HuH-7 (cell line): ENCODE results near the gene RHO.
"Not testable (repeated sequence)": the region's sequence is repeated elsewhere in the genome, so short reads cannot be mapped to it uniquely, and the experiment has no call there.

Source experiments
- DNase-seq: peaks from one replicate; pipeline ENCODE4 v3.0.0; 2011; ENCODE audit warnings: low spot score

Gene RHO

DNA sequence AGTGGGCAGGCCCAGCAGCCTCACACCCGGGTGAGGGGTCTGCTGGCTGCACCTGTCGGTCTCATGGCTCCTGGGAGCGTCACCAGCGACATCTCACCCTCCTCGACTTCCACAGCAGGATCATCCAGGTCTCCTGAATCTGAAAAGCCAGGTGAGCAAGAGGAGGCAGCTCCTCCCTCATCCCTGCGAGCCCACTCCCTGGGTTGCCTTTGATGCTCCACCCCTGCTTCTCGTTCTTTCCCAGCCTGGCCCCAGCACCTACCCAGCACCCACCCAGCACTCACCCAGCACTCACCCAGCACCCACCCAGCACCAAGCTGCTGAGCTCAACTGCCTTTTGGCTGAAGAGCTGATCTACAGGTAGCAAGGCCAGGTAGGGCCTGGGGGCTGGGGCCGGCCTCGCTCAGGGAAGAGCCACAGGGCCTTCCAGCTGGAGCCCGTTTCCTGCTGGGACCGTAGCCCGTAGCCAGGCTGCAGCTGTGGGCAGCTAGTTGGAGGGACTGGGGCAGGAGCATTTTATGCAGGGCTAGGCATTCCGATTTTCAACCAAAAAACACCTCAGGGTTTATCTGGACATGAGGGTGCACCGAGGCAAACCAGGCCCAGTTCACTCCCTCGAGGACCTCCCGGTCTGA is 14.8 kb downstream of the RHO start, which contains the start of gene H1-8:
Gene H1-8 (plus strand): TSS at position 20 of the 635 bp plus-strand sequence. CDS start 44 bp downstream, at position 64.
- DNase-seq = no peak

DNA sequence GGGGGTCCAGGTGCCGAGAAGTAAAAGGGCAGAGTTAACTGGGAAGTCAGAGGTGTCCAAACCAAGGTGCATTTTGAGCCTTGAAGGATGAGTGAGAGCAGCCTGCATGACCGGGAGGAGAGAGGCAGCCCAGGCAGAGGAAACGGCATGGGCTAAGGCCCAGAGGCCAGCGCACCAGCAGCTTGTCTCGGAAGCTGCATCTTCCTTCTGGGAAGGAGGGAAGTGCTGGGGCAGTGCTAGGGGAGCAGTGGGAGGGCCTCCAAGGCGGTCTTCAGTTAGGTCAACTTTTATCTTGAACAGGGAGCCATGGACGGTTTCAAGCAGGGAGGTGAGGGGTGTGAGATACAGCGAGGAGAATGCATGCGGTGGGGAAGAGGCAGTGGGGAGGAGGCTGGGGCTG is 15.6 kb downstream of the RHO start:
- no peak for DNase-seq

DNA sequence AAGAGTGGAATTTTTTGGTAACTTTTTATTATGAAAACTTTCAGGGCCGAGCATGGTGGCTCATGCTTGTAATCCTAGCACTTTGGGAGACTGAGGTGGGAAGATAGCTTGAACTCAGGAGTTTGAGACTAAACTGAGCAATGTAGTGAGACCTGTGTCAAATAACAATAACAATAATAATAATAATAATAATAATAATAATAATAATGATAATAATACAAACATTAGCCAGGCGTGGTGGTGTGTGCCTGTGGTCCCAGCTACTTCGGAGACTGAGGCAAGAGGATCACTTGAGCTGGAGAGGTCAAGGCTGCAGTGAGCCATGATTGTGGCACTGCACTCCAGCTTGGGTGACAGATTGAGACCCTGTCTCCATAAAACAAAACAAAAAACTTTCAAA is 17.5 kb downstream of the RHO start:
- DNase-seq = not testable (repeated sequence)

DNA sequence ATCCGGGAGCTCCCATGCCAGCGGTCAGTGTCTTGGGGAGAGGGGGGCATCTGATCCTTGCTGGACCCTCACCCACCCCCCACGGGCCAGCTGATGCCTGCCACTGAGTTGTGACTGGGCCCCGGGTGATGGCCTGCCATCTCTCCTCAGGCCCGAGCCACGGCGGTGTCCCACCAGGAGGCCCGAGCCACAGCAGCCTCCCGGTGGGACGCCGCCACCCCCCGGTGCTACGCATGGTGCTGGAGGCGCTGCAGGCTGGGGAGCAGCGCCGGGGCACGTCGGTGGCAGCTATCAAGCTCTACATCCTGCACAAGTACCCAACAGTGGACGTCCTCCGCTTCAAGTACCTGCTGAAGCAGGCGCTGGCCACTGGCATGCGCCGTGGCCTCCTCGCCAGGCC is 18.8 kb downstream of the RHO start:
- no peak for DNase-seq

DNA sequence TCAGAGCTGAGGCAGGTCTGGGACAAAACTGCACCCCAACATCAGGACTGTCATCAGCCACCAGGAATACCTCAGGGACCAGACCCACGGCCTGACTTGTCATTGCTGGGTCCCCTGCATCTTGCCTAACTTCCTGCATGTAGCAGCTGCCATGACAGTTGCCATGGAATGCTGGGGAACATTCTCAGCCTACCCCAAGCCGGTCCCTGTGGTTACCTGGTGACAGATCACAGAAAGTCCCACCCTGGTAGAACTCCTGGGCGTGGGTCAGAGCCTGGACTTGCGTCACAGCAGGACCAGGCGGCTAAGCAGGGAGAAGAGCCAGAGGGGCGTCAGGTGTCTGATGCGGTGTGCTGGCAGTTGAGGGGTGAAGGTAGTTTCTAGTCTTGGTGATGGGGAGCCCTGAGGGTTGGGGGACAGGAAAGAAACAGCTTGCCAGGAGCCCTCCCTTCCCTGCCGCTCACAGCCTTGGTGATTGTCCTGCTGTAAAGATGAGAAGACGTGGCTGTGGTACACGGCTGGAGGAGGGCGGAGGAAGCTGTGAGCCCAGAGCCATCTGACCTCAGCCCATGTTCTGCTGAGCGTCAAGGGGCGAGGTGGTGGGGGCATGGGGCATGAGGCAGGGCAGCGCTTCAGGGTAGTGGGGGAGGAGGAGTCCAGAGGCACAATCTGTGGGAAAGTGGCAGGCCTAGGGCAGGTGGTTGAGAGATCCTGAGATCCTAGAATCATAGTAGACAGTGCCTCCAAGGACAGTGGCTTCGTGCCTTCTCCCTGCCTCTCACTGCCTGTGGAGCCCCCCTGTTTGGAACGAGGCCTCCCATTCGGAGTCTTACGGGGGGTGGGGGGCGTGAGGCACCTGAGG is 19.9 kb downstream of the RHO start:
- no peak for DNase-seq

DNA sequence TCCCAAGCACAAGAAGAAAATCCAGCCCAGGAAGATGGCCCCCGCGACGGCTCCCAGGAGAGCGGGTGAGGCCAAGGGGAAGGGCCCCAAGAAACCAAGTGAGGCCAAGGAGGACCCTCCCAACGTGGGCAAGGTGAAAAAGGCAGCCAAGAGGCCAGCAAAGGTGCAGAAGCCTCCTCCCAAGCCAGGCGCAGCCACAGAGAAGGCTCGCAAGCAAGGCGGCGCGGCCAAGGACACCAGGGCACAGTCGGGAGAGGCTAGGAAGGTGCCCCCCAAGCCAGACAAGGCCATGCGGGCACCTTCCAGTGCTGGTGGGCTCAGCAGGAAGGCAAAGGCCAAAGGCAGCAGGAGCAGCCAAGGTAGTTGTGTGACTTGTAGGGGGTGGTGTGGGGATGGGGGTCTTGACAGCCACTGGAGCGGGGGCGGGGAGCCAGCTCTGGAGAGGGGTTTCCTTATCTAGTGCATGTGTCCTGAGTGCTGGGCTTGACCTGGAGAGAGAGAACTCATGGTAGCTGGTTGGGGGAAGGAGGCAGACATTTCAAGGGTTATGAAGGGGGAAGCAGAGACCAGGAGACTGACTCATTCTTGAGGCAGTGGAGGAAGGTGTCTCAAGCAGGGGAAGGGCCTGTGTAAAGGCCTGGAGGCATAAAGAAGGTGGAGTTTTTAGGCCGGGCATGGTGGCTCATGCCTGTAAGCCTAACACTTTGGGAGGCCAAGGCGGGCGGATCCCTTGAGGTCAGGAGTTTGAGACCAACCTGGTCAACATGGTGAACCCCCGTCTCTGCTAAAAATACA is 20.8 kb downstream of the RHO start:
- no peak for DNase-seq

DNA sequence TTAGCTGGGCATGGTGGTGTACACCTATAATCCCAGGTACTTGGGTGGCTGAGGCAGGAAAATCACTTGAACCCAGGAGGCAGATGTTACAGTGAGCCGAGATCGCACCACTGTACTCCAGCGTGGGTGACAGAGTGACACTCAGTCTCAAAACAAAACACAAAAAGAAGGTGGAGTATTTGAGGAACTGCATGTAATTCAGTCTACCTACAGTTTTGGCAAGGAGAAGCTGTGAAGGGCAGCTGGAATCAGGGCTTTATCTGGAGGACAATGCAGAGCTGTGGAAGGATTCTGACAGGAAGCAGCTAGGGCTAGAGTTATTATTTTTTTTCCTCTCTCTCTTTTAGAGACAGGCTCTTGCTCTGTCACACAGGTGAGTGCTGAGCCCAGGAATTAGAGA is 21.4 kb downstream of the RHO start:
- DNase-seq = no peak

DNA sequence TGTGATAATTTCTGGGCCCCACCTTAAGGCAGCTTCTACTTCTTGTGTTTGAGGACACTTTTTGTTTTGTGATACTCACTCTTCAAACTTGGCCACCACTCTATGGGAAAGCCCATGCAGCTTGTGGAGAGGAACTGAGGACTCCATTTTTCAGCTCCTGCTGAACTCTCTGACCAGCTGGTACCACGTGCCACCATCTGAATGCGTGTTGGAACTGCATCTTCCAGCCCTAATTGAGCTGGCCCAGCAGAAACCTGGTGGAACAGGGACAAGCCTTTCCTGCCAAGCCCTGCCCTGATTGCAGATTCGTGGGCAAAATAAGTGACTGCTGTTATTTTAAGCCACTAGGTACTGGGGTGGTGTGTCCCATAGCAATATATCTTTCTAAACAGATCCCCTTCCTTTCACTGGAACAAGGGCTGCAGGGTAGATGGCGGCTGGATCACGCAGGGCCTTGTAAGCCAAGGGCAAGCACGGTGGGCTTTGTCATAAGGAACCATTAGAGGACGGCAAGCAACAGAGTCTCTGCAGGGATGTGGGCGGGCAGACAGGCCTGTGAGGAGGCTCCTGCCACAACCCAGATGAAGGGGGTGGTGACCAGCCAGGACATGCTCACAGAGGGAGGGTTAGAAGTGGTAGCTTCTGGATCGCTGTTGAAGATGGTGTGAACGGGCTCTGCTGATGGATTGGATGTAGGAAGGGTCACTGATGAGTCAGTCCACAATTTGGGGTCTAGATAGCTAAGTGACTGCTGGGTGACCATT is 24.0 kb downstream of the RHO start:
- no peak for DNase-seq

DNA sequence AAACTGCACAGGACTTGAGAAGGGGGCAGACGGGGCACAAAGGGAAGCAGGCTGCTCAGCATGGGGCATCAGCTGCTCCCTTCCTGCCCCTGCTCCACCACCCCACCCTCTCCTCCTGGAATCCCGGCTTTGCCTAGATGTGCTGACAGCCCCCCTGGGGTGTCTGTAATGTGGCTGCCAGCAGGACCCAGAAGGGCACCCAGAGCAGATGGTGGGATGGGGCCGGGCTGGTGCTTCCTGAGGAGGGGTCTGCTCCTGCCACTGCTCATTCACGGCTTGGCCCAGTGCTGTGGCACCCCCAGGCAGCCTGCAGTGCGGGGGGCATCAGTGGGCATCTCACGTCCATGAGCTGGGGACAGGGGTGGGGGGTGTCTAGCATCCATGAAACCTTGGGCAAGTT is 24.7 kb downstream of the RHO start:
- no peak for DNase-seq

DNA sequence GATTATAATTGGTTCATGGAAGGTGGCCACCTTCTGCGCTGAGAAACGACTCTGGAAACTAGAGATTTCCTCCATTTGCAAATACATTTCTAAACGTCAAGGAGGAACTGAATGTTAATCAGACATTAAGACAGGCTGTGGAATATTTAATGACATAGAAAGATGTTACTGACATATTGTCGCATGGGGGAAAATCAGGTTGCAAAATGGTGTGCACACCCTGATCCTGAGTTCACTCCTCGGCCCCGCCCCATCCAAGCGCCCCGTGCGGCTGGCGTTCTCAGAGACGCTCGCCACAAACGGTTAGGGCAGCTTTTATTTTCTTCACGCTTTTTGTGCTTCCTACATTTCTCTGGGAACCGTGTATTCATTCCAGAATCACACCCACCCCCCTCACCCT is 25.3 kb downstream of the RHO start:
- DNase-seq = no peak

DNA sequence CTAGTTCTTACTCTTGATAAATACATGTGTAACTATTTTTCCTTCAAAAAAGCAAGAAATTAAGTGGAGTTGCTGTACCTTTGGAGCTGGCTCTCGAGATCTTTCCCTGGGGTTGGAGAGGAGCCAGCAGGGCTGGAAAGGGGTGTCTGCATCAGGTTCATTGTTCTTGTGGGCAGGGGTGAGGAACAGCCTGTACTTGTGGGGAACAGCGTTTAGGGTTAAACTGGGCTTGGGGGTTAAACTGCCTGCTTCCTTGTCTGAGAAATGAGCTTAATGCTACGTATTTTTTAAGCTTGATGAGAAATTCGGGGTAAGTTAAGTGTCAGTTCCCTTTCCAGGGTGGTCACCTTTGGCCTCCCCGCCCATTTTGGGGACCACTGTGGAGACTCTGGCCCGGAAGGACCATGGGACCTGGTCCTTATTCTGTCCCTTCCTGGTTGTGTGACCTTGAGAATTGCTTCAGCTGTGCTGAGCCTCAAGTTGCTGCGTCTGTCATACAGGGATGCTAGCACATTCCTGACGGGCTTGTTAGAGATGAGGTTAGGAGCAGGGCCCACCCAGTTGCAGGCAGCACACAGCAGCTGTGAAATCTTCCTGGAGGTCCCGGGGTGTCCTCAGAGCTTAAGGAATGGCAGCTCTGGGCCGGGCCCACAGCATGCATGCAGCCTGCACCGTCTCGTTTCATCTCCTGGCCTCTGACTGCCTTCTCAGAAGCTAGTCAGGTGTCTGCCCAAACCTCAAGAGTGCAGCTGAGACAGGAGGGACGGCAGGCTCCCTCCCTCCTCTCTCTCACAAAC is 26.1 kb downstream of the RHO start:
- no peak for DNase-seq

DNA sequence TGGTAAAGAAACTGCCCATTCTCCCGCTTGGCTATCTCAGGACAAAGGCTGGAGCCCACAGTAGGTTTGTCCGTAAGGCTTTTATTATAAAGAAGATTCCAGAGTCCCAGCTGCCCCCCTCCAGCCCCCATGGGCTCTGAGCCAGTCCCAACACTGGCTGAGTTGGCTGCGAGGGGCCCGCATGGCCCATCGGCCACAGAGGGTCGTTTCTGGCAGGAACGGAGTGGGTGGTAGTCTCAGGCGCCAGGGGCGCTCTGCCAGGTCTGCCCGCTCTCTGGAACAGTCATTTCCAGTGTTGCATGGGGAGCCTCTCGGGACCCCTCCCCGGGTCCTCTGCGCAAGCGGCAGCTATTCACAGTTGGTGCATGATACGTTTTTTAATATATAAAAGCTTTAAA is 26.7 kb downstream of the RHO start:
- no peak for DNase-seq

DNA sequence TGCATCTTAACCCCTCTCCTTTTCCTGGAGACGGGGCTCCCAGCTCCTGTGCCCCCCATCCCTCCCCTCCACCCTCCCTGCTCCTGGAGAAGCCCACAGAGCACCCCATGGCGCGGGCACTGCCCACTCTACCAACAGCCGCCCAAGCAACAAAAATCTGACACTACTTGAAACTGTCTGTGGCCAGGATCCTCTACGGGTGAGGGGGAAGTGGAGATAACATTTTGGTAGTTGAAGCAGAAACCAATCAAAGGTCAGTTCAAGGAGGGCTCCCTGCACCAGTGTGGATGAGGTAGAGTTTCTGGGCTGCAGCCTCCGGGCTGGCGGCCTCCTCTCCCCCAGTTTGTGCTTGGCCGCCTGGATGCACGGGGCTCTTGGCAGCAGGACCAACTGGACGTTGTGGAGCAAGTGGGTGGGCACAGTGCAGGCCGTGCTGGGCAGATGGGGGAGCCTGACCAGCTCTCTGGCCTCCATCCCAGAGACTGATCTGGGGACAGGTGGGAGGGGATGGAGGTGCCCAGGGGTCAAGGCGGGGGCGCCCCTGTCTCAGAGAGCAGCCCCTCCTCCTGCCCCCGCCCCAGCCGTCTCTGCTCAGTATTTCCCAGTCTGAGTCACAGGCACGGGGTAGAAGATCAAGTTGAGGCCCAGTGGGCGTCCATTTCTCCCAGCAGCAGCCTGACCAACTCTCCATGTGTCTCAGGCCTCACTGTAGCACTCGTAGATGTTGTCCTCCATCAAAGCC is 27.3 kb downstream of the RHO start:
- DNase-seq = no peak

DNA sequence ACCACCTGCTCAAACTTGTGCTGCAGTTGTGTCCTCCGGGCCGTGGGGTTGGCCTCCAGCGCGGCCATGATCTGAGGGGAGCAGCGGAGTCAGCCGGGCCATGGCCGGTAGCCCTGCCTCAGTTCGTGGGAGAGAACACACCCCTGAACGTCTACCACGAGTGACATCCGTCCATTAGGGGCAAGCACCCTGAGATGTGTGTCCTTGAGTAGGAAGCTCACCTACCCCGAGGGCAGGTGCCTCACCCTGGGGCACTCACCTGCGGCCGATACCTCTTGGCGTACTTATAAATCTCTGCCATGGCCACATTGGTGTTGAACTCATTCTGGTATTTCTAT is 27.9 kb downstream of the RHO start:
- no peak for DNase-seq

DNA sequence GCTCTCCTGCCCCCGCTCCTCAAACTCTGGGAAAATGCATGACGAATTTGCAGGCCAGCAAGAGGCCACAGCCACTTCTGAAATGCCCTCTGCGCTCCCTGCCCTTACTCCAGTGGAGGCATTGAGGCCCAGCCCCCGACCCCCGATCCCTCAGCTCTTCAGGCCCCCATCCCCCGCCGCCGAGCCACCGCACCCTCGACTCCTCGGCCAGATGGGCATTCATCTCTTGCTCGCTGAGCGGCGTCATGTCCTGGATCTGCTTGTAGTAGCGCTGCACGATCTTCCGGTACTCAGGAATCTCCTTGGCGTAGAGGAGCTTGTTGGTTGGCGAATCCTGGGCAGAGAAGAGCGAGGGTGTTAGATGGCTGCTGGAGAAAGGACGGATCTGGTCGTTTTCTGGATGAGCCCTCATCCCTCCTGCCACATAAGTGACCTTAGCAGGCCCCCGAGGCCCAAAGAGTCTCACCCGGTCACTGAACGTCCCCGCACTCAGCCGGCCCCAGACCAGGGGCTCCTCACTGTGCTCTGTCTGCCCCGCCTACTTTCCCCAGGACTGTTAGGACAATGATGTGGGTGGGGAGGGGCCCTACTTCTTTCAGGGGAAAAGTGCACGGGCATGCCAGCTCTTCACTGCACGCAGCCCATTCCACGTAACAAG is 28.6 kb downstream of the RHO start:
- no peak for DNase-seq

DNA sequence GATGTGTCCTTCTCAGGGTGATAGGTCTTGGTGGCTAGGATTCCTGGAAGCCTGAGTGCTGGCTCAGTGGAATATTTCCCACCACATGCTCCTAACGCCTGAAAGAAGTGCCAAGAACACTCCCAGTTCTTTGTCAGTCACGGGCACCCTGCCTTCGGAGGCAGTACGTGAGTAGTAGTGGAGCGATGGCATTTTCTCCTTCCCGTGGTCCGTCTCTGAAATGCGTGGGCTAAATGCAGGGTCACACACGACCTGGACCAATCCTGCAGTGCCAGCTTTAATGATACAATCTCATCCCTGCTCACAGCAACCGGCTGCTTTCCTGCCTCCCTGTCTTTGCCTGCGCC is 29.1 kb downstream of the RHO start:
- no peak for DNase-seq

DNA sequence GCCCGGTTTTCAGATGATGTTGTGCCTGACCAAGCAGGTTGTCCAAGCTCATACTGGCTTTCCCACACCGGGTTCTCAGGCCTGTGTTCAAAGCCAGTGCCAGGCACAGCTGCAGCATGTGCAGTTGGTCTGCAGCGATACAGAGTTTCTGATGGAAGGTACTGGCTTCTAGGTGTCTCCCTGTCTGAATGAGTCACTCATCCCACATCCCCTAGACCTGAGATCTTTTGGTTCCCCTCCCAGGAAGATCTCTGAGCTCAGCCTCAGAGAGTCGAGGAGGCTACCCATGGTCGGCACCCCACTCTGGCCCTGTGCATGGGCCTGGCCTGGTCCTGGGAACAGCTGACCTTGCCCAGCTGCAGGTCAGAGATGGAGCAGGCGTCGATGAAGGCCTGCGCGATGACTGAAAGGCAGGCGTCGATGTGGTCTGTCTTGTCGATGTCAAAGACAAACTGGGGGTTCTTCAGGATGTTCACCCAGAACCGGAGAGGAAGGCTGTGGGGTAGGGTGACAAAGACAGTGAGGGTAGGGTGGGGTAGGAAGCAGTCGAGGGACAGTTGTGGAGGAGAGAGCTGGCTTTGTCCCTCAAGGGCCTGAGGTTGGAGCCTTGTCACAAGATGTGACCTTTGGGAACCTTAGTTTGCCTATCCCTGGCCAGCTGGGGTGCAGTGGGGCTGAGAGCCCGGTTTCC is 29.8 kb downstream of the RHO start:
- no peak for DNase-seq

DNA sequence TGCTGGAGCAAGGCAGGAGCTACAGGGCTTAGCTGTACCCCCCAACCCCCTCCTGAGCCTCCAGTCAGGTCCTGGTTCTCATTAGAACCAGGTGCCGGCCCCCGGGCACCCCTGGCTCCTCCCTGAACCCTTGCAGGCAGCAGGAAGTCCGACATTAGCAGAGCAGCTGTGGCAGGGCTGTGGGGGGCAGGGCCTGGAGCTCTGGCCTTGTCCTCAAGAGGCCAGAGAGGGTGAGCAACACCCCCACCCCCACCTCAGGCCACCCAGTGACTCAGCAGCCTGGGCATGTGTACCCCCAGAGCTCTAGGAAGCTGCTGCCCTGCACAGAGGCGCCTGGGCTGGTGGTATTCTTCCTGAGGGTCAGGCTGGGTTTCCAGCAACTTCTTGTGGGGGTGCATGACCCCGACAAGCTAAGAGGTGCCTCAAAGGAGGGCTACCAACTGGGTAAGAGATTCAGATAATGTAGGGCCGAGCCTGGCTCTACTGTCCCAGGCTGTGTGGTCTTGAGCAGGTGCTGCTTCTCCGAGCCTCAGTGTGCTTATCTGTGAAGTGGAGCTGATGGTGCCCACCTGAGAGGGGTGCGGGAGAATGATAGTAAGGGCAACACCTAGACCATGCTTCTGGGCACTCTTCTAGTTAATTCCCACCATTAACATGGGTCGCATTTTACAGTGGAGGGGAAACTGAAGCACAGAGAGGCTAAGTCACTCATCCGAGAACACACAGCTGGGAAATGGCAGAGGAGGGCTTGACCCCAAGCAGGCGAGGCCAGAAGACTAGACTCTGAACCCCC is 30.5 kb downstream of the RHO start:
- DNase-seq = no peak

DNA sequence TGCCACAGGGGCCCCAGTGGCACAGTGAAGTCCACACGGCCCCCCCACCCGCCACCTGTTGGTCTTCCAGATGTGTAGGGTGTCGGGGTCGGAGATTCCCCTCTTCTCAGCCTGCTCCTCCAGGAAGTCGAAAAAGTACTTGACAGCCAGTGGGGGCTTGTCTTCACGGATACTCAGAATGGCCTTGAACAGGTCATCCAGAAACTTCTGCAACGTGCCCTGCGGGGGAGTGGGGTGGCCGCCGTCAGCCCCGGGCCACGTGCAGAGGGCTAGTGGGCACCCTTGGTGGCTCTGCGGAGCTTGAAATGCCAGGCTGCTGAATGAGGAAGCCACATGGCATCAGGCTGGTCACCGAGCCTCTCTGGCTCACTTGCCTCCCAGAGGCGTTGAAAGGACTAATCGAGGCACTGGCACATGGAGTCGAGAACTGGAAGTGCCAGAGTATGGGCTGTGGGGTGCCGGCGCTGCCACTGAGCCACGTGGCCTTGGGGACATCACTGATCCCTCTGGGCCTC is 31.2 kb downstream of the RHO start:
- DNase-seq = no peak
